ENCODE measurements around the gene ZNF853. TPM values are rescaled to one million over a fixed set of nuclear protein-coding genes. Genes with fewer than 3 reads are reported as not detected.

The ZNF853 gene
- total and polyA plus RNA-seq, 2 of the 8 experiments (the other 6 are each of a cell fraction or from before 2014, with no cell fraction given): 4.3 to 5.7 TPM

DNA sequence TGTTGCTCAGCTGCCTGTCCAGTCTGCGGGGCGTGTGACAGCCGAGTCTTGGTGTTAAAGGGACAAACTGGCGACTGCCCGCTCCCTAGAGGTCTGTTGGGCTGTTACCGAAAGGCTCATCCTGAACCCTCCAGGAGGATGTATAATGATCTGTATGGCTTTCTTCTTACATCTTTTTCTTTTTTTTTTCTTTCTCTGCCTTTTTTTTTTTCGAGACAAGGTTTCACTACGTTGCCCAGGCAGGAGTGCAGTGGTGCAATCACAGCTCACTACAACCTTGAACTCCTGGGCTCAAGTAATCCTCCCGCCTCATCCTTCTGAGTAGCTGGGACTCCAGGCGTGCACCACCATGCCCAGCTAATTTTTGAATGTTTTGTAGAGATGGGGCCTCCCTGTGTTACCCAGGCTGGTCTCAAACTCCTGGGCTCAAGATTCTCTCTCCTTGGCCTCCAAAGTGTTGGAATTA lies 24.7 kb upstream of the ZNF853 start:
- Histone ChIP-seq H2BK20ac (ENCODE audit: low read length) (no peak overlapping the region), H3K4me2 (ENCODE audit: insufficient read depth in 1 of 2, low read depth in 2 of 2, low read length in 2 of 2) (peak overlapping the region; percentile 68 to 78), H3K23me2 (ENCODE audit: low read depth, low read length) (no peaks in the 10 kb centered on the region; the same call in 1 of the 2 replicates), H4K8ac (ENCODE audit: extremely low read depth, insufficient read depth, low read length) (no peak overlapping the region; the same call in 1 of the 2 replicates), H3K56ac (replicated peaks; ENCODE audit: insufficient read length, low read depth, low read length) (no peak overlapping the region), H3K79me1 (ENCODE audit: low read depth, low read length) (no peaks in the 10 kb centered on the region; the same call in 1 of the 2 replicates), H3K14ac (ENCODE audit: insufficient read length) (no peak overlapping the region), H3K79me2 (ENCODE audit: control insufficient read depth in 1 of 2, insufficient read depth in 2 of 2, low read length in 2 of 2) (no peaks in the 10 kb centered on the region), H3K4ac (replicated peaks; ENCODE audit: insufficient read length, low read depth, low read length) (no peak overlapping the region), H3K36me3 (ENCODE audit: control insufficient read depth in 2 of 4, insufficient read depth in 4 of 4, low read length in 3 of 4) (peaks cover 2 to 40% (median 12%) of the 10 kb centered on the region in 4 experiments; a peak in 7 of 8 replicates), H3K9ac (replicated peaks in 1 of 4; ENCODE audit: extremely low read depth in 1 of 4, low read depth in 3 of 4, low read length in 3 of 4) (peak overlapping the region in 3 of 4 experiments; percentile 66 to 82 (median 72); a peak in 5 of 7 replicates), H3K27me3 (replicated peaks in 1 of 4; ENCODE audit: control insufficient read depth in 3 of 4, extremely low read depth in 1 of 4, insufficient read depth in 3 of 4, low read length in 3 of 4) (no peaks in the 10 kb centered on the region), H2AFZ (ENCODE audit: low read length) (no peak overlapping the region), H3K9me3 (ENCODE audit: insufficient read depth in 2 of 2, low read depth in 1 of 2, low read length in 1 of 2) (no peaks in the 10 kb centered on the region), H3K4me1 (replicated peaks in 1 of 4; ENCODE audit: control insufficient read depth in 3 of 4, insufficient read depth in 4 of 4, low read length in 3 of 4) (peaks cover 0 to 3% (median 0%) of the 10 kb centered on the region in 4 experiments; a peak in 1 of 7 replicates), H3K18ac (ENCODE audit: extremely low read depth, low read length) (no peak overlapping the region), H2BK12ac (ENCODE audit: low read depth, low read length) (no peak overlapping the region), H4K91ac (replicated peaks; ENCODE audit: insufficient read length, low read length) (no peak overlapping the region), H4K5ac (ENCODE audit: insufficient read length, low read depth, low read length) (no peak overlapping the region), H4K20me1 (replicated peaks in 1 of 2; ENCODE audit: control insufficient read depth in 1 of 2, insufficient read depth in 2 of 2, low read length in 2 of 2) (peaks cover 0 to 3% of the 10 kb centered on the region in 2 experiments), H2BK120ac (replicated peaks; ENCODE audit: low read depth, low read length) (no peak overlapping the region), H2AK5ac (ENCODE audit: low read depth, low read length) (no peak overlapping the region), H3K27ac (ENCODE audit: low read depth, low read length) (no peak overlapping the region), H3K4me3 (ENCODE audit: extremely low read depth in 1 of 4, insufficient read depth in 2 of 4, low read depth in 3 of 4, low read length in 4 of 4) (peak overlapping the region; percentile 77 to 86 (median 80)), H2BK15ac (ENCODE audit: low read length) (no peak overlapping the region), H2BK5ac (ENCODE audit: low read depth, low read length) (peak overlapping the region; percentile 48; the same call in 1 of the 2 replicates), H3K23ac (ENCODE audit: insufficient read length) (no peak overlapping the region)
- ChIA-PET CTCF (ENCODE audit: partially characterized antibody) (interaction anchor here (0.6 to 4.3 kb wide), 12 partner anchors 10 to 426 kb away, joined by 3 to 16 read pairs (median 4); no protein-coding TSS in a partner anchor), POLR2A (ENCODE audit: partially characterized antibody) (interaction anchor here (0.8 to 4.5 kb wide), 9 partner anchors 10 to 71 kb away, joined by 3 to 25 read pairs (median 3); partner anchors contain the start of genes ZDHHC4 and ZNF853)
- WGBS, 2 experiments (ENCODE audit: extremely low coverage in 1 of 2, insufficient coverage in 1 of 2, insufficient read length in 1 of 2, insufficient replicate concordance in 2 of 2, low coverage in 1 of 2, low lambda C conversion rate in 2 of 2, missing lambda C conversion rate in 1 of 2): 30% methylated on average over 9 of the region's 10 CpGs; no CpG with 5 or more reads in 1 of the 2 experiments
- FAIRE-seq (no peak), DNase-seq (ENCODE audit: low read depth in 1 of 2, low spot score in 2 of 2) (no peak)
